ENCODE results near the gene COX19.
"Not testable (repeated sequence)": the region's sequence is repeated elsewhere in the genome, so short reads cannot be mapped to it uniquely, and the experiment has no call there.

COX19 gene

GRCh38 chr7:966291-967069 is 8.9 kb downstream of the COX19 start:
- WGBS, 2 experiments (ENCODE audit: insufficient coverage in 2 of 2) = 94 to 97% methylated on average over 22 of the region's 22 CpGs
- Histone ChIP-seq H3K36me3 (ENCODE audit: control insufficient read depth, insufficient read depth, low read length) (peaks cover 58% of the 10 kb centered on the region), H3K4me3 (ENCODE audit: extremely low read depth, insufficient read depth, low read length, poor library complexity, severe bottlenecking) (no peak overlapping the region)

GRCh38 chr7:964401-965231 is 10.7 kb downstream of the COX19 start:
- WGBS, 2 experiments (ENCODE audit: insufficient coverage in 2 of 2) = 89% methylated on average over 26 to 27 of the region's 27 CpGs
- H3K27ac ChIP-seq (ENCODE audit: low read depth, low read length, severe bottlenecking) = no peak overlapping the region

More at GRCh38 chr7:966291-967069, 8.9 kb downstream of the COX19 start:
- Histone ChIP-seq H3K9me3 (ENCODE audit: control insufficient read depth, low read length) (no peaks in the 10 kb centered on the region), H3K27ac (ENCODE audit: low read depth, low read length, severe bottlenecking) (peak overlapping the region; percentile 16), H3K4me1 (ENCODE audit: control insufficient read depth, insufficient read depth, low read length, poor library complexity, severe bottlenecking) (peaks cover 3% of the 10 kb centered on the region)

DNA sequence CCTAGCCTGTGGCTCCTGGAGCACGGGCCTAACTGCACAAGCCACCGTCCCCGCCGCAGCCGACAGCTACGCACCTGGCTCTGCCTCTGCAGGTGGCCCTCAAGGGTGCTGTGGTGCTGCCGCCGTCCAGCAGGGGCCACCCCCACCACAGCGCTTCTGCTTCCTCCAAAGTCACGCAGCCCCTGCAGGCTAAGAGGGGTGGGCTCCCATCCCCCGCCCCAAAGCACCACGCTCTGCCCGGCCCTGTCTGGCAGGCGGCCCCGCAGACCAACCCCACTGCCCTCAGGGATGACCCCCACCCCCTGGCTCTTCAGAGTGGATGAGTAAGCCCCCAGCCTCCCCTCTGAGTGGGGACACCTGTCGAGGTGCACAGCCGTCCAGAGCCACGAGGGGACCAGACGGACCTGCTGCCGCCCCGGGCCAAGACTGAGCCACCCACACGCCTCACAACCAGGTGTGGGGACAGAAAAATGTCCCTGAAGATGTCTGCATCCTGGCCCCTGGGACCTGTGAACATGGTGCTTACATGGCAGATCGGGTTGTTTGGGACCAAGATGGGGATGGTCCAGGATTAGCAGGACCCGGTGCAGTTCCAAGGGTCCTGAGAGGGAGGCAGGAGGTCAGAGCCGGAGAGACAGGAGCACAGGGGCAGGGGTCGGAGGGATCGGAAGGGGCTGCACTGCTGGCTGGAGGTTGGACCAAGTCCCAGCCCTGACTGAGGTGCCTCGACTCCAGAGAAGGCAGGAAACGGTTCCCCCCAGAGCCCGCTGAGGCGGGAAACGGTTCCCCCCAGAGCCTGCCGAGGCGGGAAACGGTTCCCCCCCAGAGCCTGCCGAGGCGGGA is 11.9 kb downstream of the COX19 start:
- H3K4me1 ChIP-seq (ENCODE audit: control insufficient read depth, insufficient read depth, low read length, poor library complexity, severe bottlenecking) = peaks cover 3% of the 10 kb centered on the region
- H3K36me3 ChIP-seq (ENCODE audit: control insufficient read depth, insufficient read depth, low read length) = peaks cover 29% of the 10 kb centered on the region
- H3K27ac ChIP-seq (ENCODE audit: low read depth, low read length, severe bottlenecking) = no peak overlapping the region
- no peak overlapping the region for H3K4me3 ChIP-seq (ENCODE audit: extremely low read depth, insufficient read depth, low read length, poor library complexity, severe bottlenecking)
- WGBS, 2 experiments (ENCODE audit: insufficient coverage in 2 of 2) = 91 to 92% methylated on average over 22 to 26 of the region's 37 CpGs
- no peaks in the 10 kb centered on the region for H3K9me3 ChIP-seq (ENCODE audit: control insufficient read depth, low read length)

More at GRCh38 chr7:964401-965231, 10.7 kb downstream of the COX19 start:
- peaks cover 41% of the 10 kb centered on the region for H3K36me3 ChIP-seq (ENCODE audit: control insufficient read depth, insufficient read depth, low read length)
- H3K9me3 ChIP-seq (ENCODE audit: control insufficient read depth, low read length) = no peaks in the 10 kb centered on the region
- H3K4me3 ChIP-seq (ENCODE audit: extremely low read depth, insufficient read depth, low read length, poor library complexity, severe bottlenecking) = no peak overlapping the region
- H3K4me1 ChIP-seq (ENCODE audit: control insufficient read depth, insufficient read depth, low read length, poor library complexity, severe bottlenecking) = peaks cover 3% of the 10 kb centered on the region

DNA sequence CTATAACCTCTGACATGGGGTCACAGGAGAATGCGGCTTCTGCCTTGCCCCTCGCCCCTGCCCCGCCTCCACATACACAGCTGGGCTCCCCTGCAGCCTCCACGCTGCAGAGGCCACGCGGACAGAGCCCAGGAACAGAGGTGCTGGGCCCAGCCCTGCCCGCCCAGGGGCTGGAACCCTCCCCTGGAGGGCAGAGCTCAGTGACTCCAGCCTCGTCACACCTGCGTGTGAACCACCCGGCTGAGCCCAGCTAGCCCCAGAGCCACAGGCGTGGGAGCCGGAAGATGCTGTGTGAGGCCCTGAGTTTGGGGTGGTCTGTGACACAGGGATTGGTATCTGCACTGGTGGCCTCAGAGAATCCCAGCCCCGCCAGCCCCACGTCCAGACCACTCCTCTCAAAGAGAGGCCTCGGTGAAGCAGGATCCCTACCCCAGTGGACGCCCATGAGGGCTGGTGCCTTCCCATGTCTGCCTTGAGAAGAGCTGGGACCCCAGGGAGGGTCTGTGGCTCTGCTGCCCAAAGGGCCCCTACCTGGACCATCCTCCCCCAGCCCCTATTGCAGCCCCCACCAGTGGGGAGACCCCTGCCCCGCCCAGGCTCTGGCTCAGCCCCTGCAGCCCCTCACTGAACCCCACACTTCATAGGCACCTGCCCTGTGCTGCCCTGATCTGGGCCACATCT is 12.8 kb downstream of the COX19 start:
- WGBS, 2 experiments (ENCODE audit: insufficient coverage in 2 of 2) = 95 to 98% methylated on average over 14 to 15 of the region's 17 CpGs
- Histone ChIP-seq H3K4me3 (ENCODE audit: extremely low read depth, insufficient read depth, low read length, poor library complexity, severe bottlenecking) (no peak overlapping the region), H3K4me1 (ENCODE audit: control insufficient read depth, insufficient read depth, low read length, poor library complexity, severe bottlenecking) (peaks cover 3% of the 10 kb centered on the region), H3K36me3 (ENCODE audit: control insufficient read depth, insufficient read depth, low read length) (peaks cover 20% of the 10 kb centered on the region), H3K9me3 (ENCODE audit: control insufficient read depth, low read length) (no peaks in the 10 kb centered on the region), H3K27ac (ENCODE audit: low read depth, low read length, severe bottlenecking) (no peak overlapping the region)

GRCh38 chr7:961546-962400 is 13.6 kb downstream of the COX19 start:
- H3K36me3 ChIP-seq (ENCODE audit: control insufficient read depth, insufficient read depth, low read length) = peaks cover 12% of the 10 kb centered on the region
- H3K9me3 ChIP-seq (ENCODE audit: control insufficient read depth, low read length) = no peaks in the 10 kb centered on the region
- peaks cover 3% of the 10 kb centered on the region for H3K4me1 ChIP-seq (ENCODE audit: control insufficient read depth, insufficient read depth, low read length, poor library complexity, severe bottlenecking)
- WGBS, 2 experiments (ENCODE audit: insufficient coverage in 2 of 2) = 92 to 96% methylated on average over 31 to 34 of the region's 37 CpGs
- no peak overlapping the region for H3K27ac ChIP-seq (ENCODE audit: low read depth, low read length, severe bottlenecking)
- no peak overlapping the region for H3K4me3 ChIP-seq (ENCODE audit: extremely low read depth, insufficient read depth, low read length, poor library complexity, severe bottlenecking)

GRCh38 chr7:960972-961371 is 14.4 kb downstream of the COX19 start:
- 76 to 77% methylated on average over 5 of the region's 13 CpGs for WGBS, 2 experiments (ENCODE audit: insufficient coverage in 2 of 2)

GRCh38 chr7:960269-960871 is 15.0 kb downstream of the COX19 start:
- H3K4me3 ChIP-seq (ENCODE audit: extremely low read depth, insufficient read depth, low read length, poor library complexity, severe bottlenecking) = no peak overlapping the region
- no peaks in the 10 kb centered on the region for H3K36me3 ChIP-seq (ENCODE audit: control insufficient read depth, insufficient read depth, low read length)
- 93 to 97% methylated on average over 26 to 28 of the region's 31 CpGs for WGBS, 2 experiments (ENCODE audit: insufficient coverage in 2 of 2)
- no peaks in the 10 kb centered on the region for H3K9me3 ChIP-seq (ENCODE audit: control insufficient read depth, low read length)
- H3K4me1 ChIP-seq (ENCODE audit: control insufficient read depth, insufficient read depth, low read length, poor library complexity, severe bottlenecking) = peaks cover 3% of the 10 kb centered on the region
- H3K27ac ChIP-seq (ENCODE audit: low read depth, low read length, severe bottlenecking) = no peak overlapping the region

More at GRCh38 chr7:960972-961371, 14.4 kb downstream of the COX19 start:
- H3K9me3 ChIP-seq (ENCODE audit: control insufficient read depth, low read length); H3K36me3 ChIP-seq (ENCODE audit: control insufficient read depth, insufficient read depth, low read length); H3K4me3 ChIP-seq (ENCODE audit: extremely low read depth, insufficient read depth, low read length, poor library complexity, severe bottlenecking); H3K4me1 ChIP-seq (ENCODE audit: control insufficient read depth, insufficient read depth, low read length, poor library complexity, severe bottlenecking); H3K27ac ChIP-seq (ENCODE audit: low read depth, low read length, severe bottlenecking): not testable (repeated sequence)

DNA sequence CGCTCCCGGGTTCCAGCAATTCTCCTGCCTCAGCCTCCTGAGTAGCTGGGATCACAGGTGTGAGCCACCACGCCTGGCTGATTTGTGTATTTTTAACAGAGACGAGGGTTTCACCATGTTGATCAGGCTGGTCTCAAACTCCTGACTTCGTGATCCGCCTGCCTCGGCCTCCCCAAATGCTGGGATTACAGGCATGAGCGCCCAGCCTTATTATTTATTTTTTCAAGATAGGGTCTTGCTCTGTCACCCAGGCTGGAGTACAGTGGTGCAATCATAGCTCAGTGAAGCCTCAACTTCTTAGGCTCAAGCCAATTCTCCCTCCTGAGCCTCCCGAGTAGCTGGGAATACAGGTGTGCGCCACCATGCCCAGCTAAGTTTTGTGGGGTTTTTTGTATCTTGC is 15.6 kb downstream of the COX19 start:
- H3K4me1 ChIP-seq (ENCODE audit: control insufficient read depth, insufficient read depth, low read length, poor library complexity, severe bottlenecking); H3K36me3 ChIP-seq (ENCODE audit: control insufficient read depth, insufficient read depth, low read length); H3K4me3 ChIP-seq (ENCODE audit: extremely low read depth, insufficient read depth, low read length, poor library complexity, severe bottlenecking); H3K9me3 ChIP-seq (ENCODE audit: control insufficient read depth, low read length); H3K27ac ChIP-seq (ENCODE audit: low read depth, low read length, severe bottlenecking): not testable (repeated sequence)
- WGBS, 2 experiments (ENCODE audit: insufficient coverage in 2 of 2) = 92 to 99% methylated on average over 9 to 10 of the region's 10 CpGs

DNA sequence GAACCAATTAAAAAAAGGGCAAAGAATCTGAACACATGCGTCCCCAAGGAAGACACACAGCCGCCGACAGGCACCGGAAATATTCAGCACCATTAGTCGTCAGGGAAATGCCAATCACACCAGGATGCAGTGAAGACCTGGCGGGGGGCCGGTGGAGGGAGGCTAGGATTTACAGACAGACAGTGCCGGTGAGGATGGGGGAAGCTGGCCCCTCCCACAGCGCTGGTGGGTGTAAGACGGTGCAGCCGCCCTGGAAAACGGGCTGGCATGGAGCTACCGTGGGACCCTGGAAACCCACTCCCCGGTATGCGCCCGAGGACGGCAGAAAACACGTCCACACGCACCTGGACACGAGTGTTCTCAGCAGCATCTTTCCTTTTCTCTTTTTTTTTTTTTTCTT is 16.1 kb downstream of the COX19 start:
- Histone ChIP-seq H3K4me1 (ENCODE audit: control insufficient read depth, insufficient read depth, low read length, poor library complexity, severe bottlenecking) (no peaks in the 10 kb centered on the region), H3K4me3 (ENCODE audit: extremely low read depth, insufficient read depth, low read length, poor library complexity, severe bottlenecking) (no peak overlapping the region), H3K36me3 (ENCODE audit: control insufficient read depth, insufficient read depth, low read length) (no peaks in the 10 kb centered on the region), H3K27ac (ENCODE audit: low read depth, low read length, severe bottlenecking) (no peak overlapping the region), H3K9me3 (ENCODE audit: control insufficient read depth, low read length) (no peaks in the 10 kb centered on the region)
- WGBS, 2 experiments (ENCODE audit: insufficient coverage in 2 of 2) = 47 to 49% methylated on average over 12 to 13 of the region's 20 CpGs
